ENCODE results near the gene GRK2. TPM values are rescaled to one million over a fixed set of nuclear protein-coding genes. Genes with fewer than 3 reads are reported as not detected.

Gene GRK2
- total RNA-seq, 2 donors from 2014 or later = 95.8 to 119 TPM

- DNase-seq = peak; percentile 81 to 84
- intact Hi-C loops (cut with DNase I, micrococcal nuclease) = loop anchor here in 1 of 2 donors (5.0 kb wide), 1 partner anchor 50 kb away; no protein-coding TSS in a partner anchor
- ATAC-seq = peak; percentile 71
Measured at GRCh38 chr11:67267188-67268080, 1.2 kb downstream of the GRK2 start.

GRCh38 chr11:67268081-67268961 is 2.0 kb downstream of the GRK2 start:
- DNase-seq = peak; percentile 52 to 53
- intact Hi-C loops (cut with DNase I, micrococcal nuclease) = loop anchor here in 1 of 2 donors (5.0 kb wide), 1 partner anchor 49 kb away; no protein-coding TSS in a partner anchor
- no peak for ATAC-seq

GRCh38 chr11:67268962-67269268 is 2.6 kb downstream of the GRK2 start:
- intact Hi-C loops (cut with DNase I, micrococcal nuclease) = loop anchor here in 1 of 2 donors (5.0 kb wide), 1 partner anchor 48 kb away; no protein-coding TSS in a partner anchor
- DNase-seq (peak; percentile 22 to 26), ATAC-seq (no peak)

GRCh38 chr11:67269401-67270255 is 3.4 kb downstream of the GRK2 start:
- DNase-seq = peak; percentile 78 to 82
- ATAC-seq = peak; percentile 52

GRCh38 chr11:67270256-67271204 is 4.3 kb downstream of the GRK2 start:
- intact Hi-C loops (cut with DNase I, micrococcal nuclease) = no loop called here

More at GRCh38 chr11:67269401-67270255, 3.4 kb downstream of the GRK2 start:
- intact Hi-C loops (cut with DNase I, micrococcal nuclease) = loop anchor here in 1 of 2 donors (5.0 kb wide), 1 partner anchor 48 kb away; no protein-coding TSS in a partner anchor

GRCh38 chr11:67271205-67271540 is 4.9 kb downstream of the GRK2 start:
- DNase-seq (no peak), ATAC-seq (no peak)
- intact Hi-C loops (cut with DNase I, micrococcal nuclease) = no loop called here

More at GRCh38 chr11:67270256-67271204, 4.3 kb downstream of the GRK2 start:
- peak; percentile 44 for ATAC-seq
- DNase-seq = peak; percentile 68 to 72

GRCh38 chr11:67271541-67272284 is 5.4 kb downstream of the GRK2 start:
- ATAC-seq = no peak
- intact Hi-C loops (cut with DNase I, micrococcal nuclease) = no loop called here
- DNase-seq = peak; percentile 27 to 30

GRCh38 chr11:67272327-67273259 is 6.3 kb downstream of the GRK2 start:
- peak in 1 of 2 donors; percentile 31 for DNase-seq
- no peak for ATAC-seq
- intact Hi-C loops (cut with DNase I, micrococcal nuclease) = no loop called here

GRCh38 chr11:67273260-67273990 is 7.2 kb downstream of the GRK2 start:
- DNase-seq (peak in 1 of 2 donors; percentile 28), ATAC-seq (no peak)
- intact Hi-C loops (cut with DNase I, micrococcal nuclease) = no loop called here

GRCh38 chr11:67274768-67275605 is 8.7 kb downstream of the GRK2 start:
- ATAC-seq = no peak
- DNase-seq = peak; percentile 34 to 37
- intact Hi-C loops (cut with DNase I, micrococcal nuclease) = no loop called here

- peak; percentile 11 to 28 for DNase-seq
- intact Hi-C loops (cut with DNase I, micrococcal nuclease) = no loop called here
- no peak for ATAC-seq
Measured at GRCh38 chr11:67275606-67276409, 9.5 kb downstream of the GRK2 start.

- DNase-seq = peak; percentile 64 to 80
- intact Hi-C loops (cut with DNase I, micrococcal nuclease) = no loop called here
- peak; percentile 71 for ATAC-seq
Measured at GRCh38 chr11:67276781-67277230, 10.5 kb downstream of the GRK2 start.

- intact Hi-C loops (cut with DNase I, micrococcal nuclease) = no loop called here
- DNase-seq (peak; percentile 94), ATAC-seq (peak; percentile 90)
Measured at GRCh38 chr11:67277231-67277961, 11.1 kb downstream of the GRK2 start.

Data from left colon (tissue), 2 donors.